Pancreas (tissue), 10 donors: ENCODE results near the gene PUSL1. TPM values are rescaled to one million over a fixed set of nuclear protein-coding genes. Genes with fewer than 3 reads are reported as not detected.

Experiments used
- ATAC-seq, 4 donors: fragments of 200-7000 bp; cut with Tn5 transposase; one replicate each; pipeline versions ENCODE4 v1.8.0 to v1.9.1; 2020; ENCODE audit warnings: mild to moderate bottlenecking in 4 of 4, moderate library complexity in 4 of 4
- DNase-seq, 6 donors: peaks; one replicate each; pipeline ENCODE4 v3.0.0-alpha.2; 2020
- FAIRE-seq: peaks from 2 replicates; lab custom pipeline; 2012; peaks lifted over from hg19 to GRCh38; lab: Jason Lieb, UNC
- H3K27ac ChIP-seq, 4 donors: fragments of 200-600 bp; sonication (generic); 1 replicate in 3 of 4; 2 replicates in 1 of 4; pipeline versions ENCODE4 v1.5.0 to v1.8.0; 2020
- H3K27me3 ChIP-seq, 4 donors: fragments of 200-600 bp; one replicate each; pipeline ENCODE4 v1.8.0; 2021
- H3K36me3 ChIP-seq, 3 donors: fragments of 200-600 bp; sonication (generic) in 1 of 3; one replicate each; pipeline versions ENCODE4 v1.5.0 to v1.8.0; 2020 to 2021
- H3K4me1 ChIP-seq, 3 donors: fragments of 200-600 bp; one replicate each; pipeline ENCODE4 v1.8.0; 2021
- H3K4me3 ChIP-seq, 4 donors: fragments of 200-600 bp; sonication (generic) in 2 of 4; one replicate each; pipeline versions ENCODE4 v1.5.0 to v1.8.0; 2020 to 2021
- H3K9me3 ChIP-seq, 4 donors: fragments of 200-600 bp; one replicate each; pipeline ENCODE4 v1.8.0; 2021
- WGBS, 2 donors: extraction: QIAGEN DNeasy Blood & Tissue Kit; methylation state at CpG; one replicate each; pipeline ENCODE4 v1.1.7; 2013; 5-methylcytosine and 5-hydroxymethylcytosine counted together
- intact Hi-C, 3 donors: fragments of 100-400 bp; cut with DNase I; formaldehyde crosslinking; loops; one replicate each; pipeline versions ENCODE4 v1.11.1 to v1.14.2; 2022
- polyA plus RNA-seq, 2 donors: library from polyadenylated mRNA; stranded (reverse); fragments of 200-250 nt; gene quantifications; one replicate each; pipeline ENCODE4 v1.2.3, GENCODE V29; 2013
- total RNA-seq, 6 donors: library from RNA; stranded (reverse); fragmentation: NEBNext Ultra II Directional in 4 of 6; extraction: Animal tissue kit (Norgen Biotek cat#: 25700) in 4 of 6; gene quantifications; one replicate each; pipeline versions ENCODE4 v1.2.1 to v1.2.4, GENCODE V29; 2021 to 2023
- TF ChIP-seq, protein P1 (sequence below), 4 donors: fragments of 200-600 bp; sonication (generic) in 3 of 4; IDR thresholded peaks; one replicate each; pipeline versions ENCODE4 v1.5.0 to v1.8.0; 2021; ENCODE audit warnings: antibody characterized with exemption in 4 of 4
- donor health status: healthy with polysubstance abuse.
- donor health status: DM: no; HTN: no; CAD: no; lungs with moderate emphysema.
- donor health status: DM: no; HTN: no; CAD: no.
- donor health status: control.
- donor health status: control.
- donor health status: Bipolar disorder and iron deficiency.
- donor health status: DM: yes; HTN: yes; CAD: no.
- donor health status: DM: no; HTN: no; CAD: no.
- donor health status: DM: no; HTN: no; CAD: no.
- donor health status: DM: yes; HTN: yes; CAD: no.

Gene PUSL1
- total and polyA plus RNA-seq, 8 donors, result 7.5 to 23.2 (median 10.2) TPM

DNA sequence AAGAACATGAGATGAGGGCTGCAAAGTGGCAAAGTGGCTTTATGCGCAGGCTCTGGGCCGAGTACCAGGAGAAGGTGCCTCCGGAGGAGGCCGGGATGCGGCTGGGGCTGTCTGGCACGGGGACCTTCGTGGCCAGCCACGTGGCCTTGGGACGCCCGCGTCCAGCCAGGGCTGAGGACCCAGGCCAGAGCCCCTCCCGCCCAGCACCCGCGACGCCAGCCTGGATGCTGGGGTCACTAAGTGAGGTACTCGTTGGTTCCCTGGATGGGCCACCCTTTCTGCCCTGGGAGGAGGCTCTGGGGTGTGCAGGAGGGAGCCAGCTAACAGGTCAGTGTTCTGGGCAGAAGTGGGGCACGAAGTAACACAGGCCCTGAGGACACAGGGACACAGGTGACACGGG lies 15.5 kb upstream of the PUSL1 start:
- WGBS, 2 donors, result 80 to 86% methylated on average over 18 of the region's 18 CpGs
- peak in 3 of 6 donors; percentile 39 to 71 (median 59) for DNase-seq
- no peak for ATAC-seq

DNA sequence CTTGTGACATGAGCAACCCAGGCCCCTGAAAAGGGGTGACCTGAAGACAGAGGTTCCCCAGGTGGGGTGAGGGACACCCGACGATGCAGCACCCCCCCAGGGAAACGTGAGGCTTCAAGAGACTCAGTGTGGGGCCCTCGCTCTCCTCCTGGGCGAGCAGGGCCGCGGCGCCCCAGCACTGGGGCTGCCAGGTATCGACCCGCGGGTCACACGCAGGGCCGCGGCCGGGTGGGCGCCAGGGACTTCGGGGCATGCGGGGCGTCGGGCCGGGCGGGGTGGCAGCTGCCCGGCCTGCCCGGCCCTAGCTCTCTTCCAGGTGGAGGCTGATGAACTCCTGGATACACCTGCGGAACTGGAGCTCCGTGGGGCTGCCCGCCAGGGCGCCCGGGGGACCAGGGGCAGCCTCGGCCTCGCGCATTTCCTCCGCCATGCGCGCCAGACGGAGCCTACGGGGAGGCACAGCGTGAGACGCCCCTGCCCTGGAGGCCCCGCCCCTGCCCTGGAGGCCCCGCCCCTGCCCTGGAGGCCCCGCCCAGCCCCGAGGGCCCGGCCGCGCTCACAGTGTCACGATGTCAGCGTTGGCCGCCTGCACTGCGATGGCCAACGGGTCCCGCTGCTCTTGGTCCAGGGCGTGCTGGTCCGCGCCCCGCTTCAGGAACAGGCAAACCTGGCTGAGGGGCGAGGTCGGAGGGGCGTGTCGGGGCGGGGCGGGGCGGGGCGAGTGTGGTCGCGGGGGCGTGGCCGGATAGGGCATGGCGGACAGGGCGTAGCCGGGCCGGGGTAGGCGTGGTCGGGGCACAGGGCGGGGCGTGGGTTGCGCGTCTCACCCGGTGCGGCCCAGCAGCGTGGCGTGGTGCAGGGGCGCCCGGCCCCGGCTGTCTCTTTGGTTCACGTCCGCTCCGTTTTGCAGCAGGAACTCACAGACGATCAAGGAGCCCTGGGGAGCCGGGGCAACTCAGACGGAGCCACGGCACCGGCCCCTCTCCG lies 14.8 kb upstream of the PUSL1 start:
- FAIRE-seq (no peak), DNase-seq (peak in 3 of 6 donors; percentile 50 to 75 (median 62)), ATAC-seq (peak in 1 of 4 donors; percentile 51)
- Histone ChIP-seq H3K27ac (no peak overlapping the region), H3K4me3 (no peak overlapping the region), H3K27me3 (no peaks in the 10 kb centered on the region), H3K4me1 (no peaks in the 10 kb centered on the region), H3K9me3 (no peaks in the 10 kb centered on the region), H3K36me3 (no peaks in the 10 kb centered on the region)
- TF ChIP-seq, protein P1, sequence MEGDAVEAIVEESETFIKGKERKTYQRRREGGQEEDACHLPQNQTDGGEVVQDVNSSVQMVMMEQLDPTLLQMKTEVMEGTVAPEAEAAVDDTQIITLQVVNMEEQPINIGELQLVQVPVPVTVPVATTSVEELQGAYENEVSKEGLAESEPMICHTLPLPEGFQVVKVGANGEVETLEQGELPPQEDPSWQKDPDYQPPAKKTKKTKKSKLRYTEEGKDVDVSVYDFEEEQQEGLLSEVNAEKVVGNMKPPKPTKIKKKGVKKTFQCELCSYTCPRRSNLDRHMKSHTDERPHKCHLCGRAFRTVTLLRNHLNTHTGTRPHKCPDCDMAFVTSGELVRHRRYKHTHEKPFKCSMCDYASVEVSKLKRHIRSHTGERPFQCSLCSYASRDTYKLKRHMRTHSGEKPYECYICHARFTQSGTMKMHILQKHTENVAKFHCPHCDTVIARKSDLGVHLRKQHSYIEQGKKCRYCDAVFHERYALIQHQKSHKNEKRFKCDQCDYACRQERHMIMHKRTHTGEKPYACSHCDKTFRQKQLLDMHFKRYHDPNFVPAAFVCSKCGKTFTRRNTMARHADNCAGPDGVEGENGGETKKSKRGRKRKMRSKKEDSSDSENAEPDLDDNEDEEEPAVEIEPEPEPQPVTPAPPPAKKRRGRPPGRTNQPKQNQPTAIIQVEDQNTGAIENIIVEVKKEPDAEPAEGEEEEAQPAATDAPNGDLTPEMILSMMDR (IDR thresholded peaks at IDR 0.05), result no peak
- intact Hi-C loops, result loop anchor here (5.0 to 10.0 kb wide), 3 partner anchors 169 to 259 kb away; no protein-coding TSS in a partner anchor
- 82 to 83% methylated on average over 65 to 94 of the region's 94 CpGs for WGBS, 2 donors

More for the DNA sequence above, 15.5 kb upstream of the PUSL1 start:
- TF ChIP-seq, protein P1 (IDR thresholded peaks at IDR 0.05), result no peak
- no peak for FAIRE-seq
- Histone ChIP-seq H3K9me3 (no peaks in the 10 kb centered on the region), H3K36me3 (no peaks in the 10 kb centered on the region), H3K27me3 (no peaks in the 10 kb centered on the region), H3K4me3 (no peak overlapping the region), H3K27ac (no peak overlapping the region), H3K4me1 (no peaks in the 10 kb centered on the region)
- intact Hi-C loops, result loop anchor here (5.0 to 10.0 kb wide), 3 partner anchors 168 to 258 kb away; no protein-coding TSS in a partner anchor

DNA sequence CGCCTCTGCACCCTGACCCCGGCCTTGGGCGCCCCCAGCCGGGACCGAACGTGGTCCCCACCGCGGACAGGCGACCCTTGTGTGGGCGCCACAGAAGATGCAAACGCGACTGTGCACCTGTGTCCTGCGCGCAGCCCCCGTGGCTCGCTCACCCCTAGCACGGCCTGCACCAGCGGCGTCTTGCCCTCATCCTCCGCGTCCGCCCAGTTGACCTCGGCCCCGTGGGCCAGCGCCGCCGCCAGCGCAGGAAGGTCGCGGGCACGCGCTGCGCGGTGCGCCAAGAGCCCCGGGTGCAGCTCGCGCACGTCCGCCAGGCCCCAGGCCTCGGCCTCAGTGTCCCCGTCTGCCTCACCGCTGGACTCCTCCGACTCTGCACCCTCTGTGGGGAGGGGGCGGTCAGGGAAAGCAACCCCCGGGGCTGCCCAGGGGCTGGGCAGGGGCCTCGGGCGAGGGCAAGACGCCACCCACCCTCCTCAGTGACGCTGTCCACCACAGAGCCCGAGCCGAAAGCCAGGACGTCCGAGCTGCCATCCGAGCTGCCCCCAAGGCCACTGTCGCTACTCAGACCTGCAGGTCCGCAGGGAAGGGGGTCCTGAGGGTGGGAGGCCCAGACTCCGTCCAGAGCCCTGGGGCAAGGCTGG lies 14.0 kb upstream of the PUSL1 start:
- Histone ChIP-seq H3K27me3 (no peaks in the 10 kb centered on the region), H3K4me1 (no peaks in the 10 kb centered on the region), H3K4me3 (no peak overlapping the region), H3K36me3 (no peaks in the 10 kb centered on the region), H3K27ac (no peak overlapping the region), H3K9me3 (no peaks in the 10 kb centered on the region)
- no peak for FAIRE-seq
- peak in 3 of 6 donors; percentile 34 to 81 (median 58) for DNase-seq
- intact Hi-C loops, result loop anchor here (5.0 to 10.0 kb wide), 3 partner anchors 170 to 260 kb away; no protein-coding TSS in a partner anchor
- no peak for ATAC-seq
- TF ChIP-seq, protein P1 (IDR thresholded peaks at IDR 0.05), result no peak
- WGBS, 2 donors, result 85 to 89% methylated on average over 56 to 58 of the region's 58 CpGs

DNA sequence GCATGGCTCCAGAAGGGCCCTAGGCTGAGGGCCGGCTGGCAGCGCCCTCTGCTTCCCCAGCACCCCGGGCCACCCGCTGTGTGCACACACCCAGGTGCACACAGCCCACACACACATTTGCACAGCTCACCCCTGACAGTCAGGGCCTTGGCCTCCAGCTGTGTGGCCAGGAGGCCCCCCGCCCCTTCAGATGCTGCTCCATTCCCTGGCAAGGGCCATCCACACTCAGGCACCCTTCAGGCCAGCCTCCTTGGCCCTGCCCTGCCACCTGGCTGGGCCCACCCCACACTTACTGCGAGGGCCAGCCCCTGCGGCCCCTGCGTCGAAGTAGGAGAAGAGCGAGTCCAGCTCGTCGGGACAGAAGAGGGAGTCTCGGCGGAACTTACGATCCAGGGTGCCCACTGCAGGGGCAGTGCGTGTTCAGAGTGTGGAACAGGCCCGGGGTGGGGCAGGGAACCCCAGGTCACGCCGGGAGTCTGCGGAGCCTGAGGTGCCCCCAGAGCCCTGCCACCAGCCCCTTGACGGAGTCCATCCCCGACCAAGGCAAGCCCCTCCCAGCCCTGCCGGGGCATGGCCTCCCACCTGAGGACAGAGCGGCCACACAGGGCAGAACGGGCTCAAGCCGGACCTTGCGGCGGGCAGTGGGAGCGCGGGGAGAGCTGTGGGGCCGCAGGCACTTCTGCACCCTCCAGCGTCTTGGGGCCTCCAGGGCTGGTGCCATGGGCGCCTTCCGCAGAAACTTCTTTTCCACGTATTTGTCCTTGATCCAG lies 13.1 kb upstream of the PUSL1 start:
- TF ChIP-seq, protein P1 (IDR thresholded peaks at IDR 0.05), result no peak
- intact Hi-C loops, result loop anchor here in 2 of 3 donors (10.0 kb wide), 2 partner anchors 171 to 261 kb away; no protein-coding TSS in a partner anchor
- 96 to 97% methylated on average over 33 to 35 of the region's 35 CpGs for WGBS, 2 donors
- H3K36me3 ChIP-seq, result no peaks in the 10 kb centered on the region
- FAIRE-seq, result no peak
- ATAC-seq, result no peak
- DNase-seq, result peak in 2 of 6 donors; percentile 36 to 70
- no peaks in the 10 kb centered on the region for H3K4me1 ChIP-seq
- no peak overlapping the region for H3K4me3 ChIP-seq
- H3K27me3 ChIP-seq, result no peaks in the 10 kb centered on the region
- H3K27ac ChIP-seq, result no peak overlapping the region
- no peaks in the 10 kb centered on the region for H3K9me3 ChIP-seq
